ENCODE data around the gene SLC4A9. TPM values are rescaled to one million over a fixed set of nuclear protein-coding genes. Genes with fewer than 3 reads are reported as not detected.
"Not testable (repeated sequence)": the region's sequence is repeated elsewhere in the genome, so short reads cannot be mapped to it uniquely, and the experiment has no call there.

The SLC4A9 gene
- total RNA-seq, 1 donor from 2014 or later = 0.13 TPM

DNA sequence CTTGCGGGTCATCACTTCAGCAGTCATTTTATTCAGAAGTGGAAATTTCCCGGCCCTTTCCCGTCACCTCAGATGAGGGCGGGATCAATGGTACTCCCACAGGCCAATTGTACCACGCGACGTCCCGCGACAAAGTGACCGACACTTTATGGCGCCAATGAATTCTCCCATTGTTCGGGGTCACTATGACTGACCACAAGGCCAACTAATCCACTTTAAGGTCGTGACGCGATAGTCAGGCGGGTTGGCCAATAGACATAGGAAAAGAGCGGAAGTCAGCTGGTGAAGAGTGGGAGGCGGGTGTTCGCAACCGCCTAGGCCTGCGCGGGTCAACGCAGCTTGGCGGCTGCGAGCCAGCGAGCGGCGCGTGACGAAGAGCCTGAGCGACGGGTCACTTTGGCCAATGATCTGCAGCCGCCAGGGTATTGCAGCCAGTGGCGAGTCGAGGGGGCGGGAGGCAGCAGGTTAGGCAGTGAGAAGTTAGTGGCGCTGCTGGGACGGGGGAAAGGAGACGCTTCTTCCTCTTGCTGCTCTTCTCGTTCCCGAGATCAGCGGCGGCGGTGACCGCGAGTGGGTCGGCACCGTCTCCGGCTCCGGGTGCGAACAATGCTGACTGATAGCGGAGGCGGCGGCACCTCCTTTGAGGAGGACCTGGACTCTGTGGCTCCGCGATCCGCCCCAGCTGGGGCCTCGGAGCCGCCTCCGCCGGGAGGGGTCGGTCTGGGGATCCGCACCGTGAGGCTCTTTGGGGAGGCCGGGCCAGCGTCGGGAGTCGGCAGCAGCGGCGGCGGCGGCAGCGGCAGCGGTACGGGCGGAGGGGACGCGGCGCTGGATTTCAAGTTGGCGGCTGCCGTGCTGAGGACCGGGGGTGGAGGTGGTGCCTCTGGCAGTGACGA is 41.6 kb downstream of the SLC4A9 start, which contains the start of gene ANKHD1:
TSS of gene ANKHD1 (plus strand) at position 472 of the 896 bp plus-strand sequence. CDS start at position 607, 135 bp downstream.
- DNase-seq (ENCODE audit: low spot score) = peak; percentile 99

GRCh38 chr5:140402258-140403074 is 42.5 kb downstream of the SLC4A9 start:
- DNase-seq (ENCODE audit: low spot score) = peak; percentile 44

DNA sequence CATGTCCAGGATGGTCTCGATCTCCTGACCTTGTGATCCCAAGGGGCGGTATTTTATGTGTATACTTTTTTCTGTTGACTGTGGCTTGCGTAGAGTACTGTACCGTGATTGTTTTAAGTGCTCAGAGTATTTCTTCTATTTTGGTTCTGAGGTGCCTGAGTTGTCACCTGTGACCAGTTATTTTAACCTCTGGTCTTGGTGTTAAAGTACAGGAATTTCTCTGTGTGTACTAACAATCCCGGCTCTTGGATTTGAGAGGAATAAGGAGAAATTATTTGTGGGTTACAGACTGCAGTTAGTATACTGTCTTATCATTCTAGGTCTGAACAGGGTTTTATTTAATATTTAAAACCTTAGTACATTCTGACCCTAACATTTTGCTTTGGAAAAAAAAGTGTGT is 43.6 kb downstream of the SLC4A9 start:
- no peak for DNase-seq (ENCODE audit: low spot score)

DNA sequence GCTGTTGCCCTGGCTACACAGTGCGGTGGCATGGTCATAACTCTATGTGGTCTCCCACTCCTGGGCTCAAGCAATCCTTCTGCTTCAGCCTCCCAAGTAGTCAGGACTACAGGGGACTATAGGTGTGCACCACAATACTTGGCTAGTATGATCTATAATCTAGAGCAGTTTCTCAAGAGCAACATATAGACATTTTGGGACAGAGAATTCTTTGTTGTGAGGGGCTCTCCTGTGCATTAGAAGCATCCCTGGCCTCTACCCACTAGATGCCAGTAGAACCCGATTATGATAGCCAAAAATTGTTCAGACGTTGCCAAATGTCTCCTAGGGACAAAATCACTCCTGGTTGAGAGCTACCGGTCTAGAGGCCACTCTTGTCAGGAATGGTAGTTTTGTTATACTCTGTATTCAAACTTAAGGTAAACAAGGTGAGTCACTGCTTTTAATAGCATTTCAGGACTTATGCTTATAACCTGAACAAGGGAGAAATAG is 48.8 kb downstream of the SLC4A9 start:
- no peak for DNase-seq (ENCODE audit: low spot score)

GRCh38 chr5:140413230-140413629 is 53.2 kb downstream of the SLC4A9 start:
- no peak for DNase-seq (ENCODE audit: low spot score)

DNA sequence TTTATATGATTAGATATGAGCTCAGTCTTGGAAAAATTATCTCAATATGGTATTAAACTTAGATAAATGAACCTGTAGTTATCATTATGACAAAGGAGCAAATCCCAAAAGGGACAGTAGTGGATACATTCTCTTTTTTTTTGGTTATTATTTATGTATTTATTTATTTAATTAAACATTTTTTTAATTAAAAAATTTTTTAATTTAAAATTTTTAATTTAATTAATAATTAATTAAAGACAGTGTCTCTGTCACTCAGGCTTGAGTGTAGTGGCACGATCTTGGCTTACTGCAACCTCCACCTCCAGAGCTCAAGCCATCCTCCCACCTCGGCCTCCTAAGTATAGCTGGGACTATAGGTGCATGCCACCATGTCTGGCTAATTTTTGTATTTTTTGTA is 57.2 kb downstream of the SLC4A9 start:
- DNase-seq (ENCODE audit: low spot score) = no peak

- DNase-seq (ENCODE audit: low spot score) = no peak
These were observed 59.0 kb downstream of the SLC4A9 start for GRCh38 chr5:140418862-140419520.

- no peak for DNase-seq (ENCODE audit: low spot score)
These were observed 60.2 kb downstream of the SLC4A9 start for GRCh38 chr5:140420226-140420570.

GRCh38 chr5:140420665-140421361 is 60.8 kb downstream of the SLC4A9 start:
- no peak for DNase-seq (ENCODE audit: low spot score)

DNA sequence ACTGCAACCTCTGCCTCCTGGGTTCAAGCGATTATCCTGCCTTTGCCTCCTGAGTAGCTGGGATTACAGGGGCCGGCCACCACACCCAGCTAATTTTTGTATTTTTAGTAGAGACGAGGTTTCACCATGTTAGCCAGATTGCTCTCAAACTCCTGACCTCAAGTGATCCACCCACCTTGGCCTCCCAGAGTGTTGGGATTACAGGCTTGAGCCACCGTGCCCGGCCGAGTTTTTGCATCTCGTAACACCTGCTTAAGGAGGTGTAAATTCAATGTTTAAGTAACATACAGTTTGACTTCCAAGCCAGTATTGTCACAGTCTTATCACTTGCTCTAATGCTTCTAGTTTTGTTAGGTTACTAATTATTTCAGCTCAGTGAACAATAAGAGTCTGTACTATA is 61.4 kb downstream of the SLC4A9 start:
- DNase-seq (ENCODE audit: low spot score) = not testable (repeated sequence)

DNA sequence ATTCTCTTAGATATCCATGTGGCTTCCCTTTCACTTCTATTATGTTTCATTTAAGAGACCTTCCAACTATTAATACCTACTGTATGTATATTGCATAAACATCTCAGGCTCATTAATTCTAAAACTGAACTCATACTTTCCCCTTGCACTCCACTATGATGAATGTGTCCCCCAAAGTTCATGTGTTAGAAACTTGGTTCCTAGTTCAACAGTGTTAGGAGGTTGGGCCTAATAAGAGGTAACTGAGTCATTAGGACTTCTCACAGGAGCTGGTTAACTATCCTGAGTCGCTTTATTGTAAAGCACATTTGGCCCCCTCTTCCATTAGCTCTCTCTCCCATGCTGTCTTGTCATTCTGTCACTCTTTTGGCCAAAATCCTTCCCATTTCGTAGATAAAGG is 63.6 kb downstream of the SLC4A9 start:
- DNase-seq (ENCODE audit: low spot score) = no peak

GRCh38 chr5:140424135-140424534 is 64.1 kb downstream of the SLC4A9 start:
- DNase-seq (ENCODE audit: low spot score) = no peak

Other genes with a start within 250 kb of the SLC4A9 start
- gene PURA, start 246.1 kb upstream of the SLC4A9 start, total RNA-seq = 26.8 TPM
- 15.9 TPM for gene IGIP, start 234.3 kb upstream of the SLC4A9 start, total RNA-seq
- gene CYSTM1, start 185.0 kb upstream of the SLC4A9 start, total RNA-seq = 99.1 TPM
- gene PFDN1, start 57.1 kb upstream of the SLC4A9 start, total RNA-seq = 41.5 TPM
- gene HBEGF, start 13.6 kb upstream of the SLC4A9 start, total RNA-seq = 5.6 TPM
- gene ANKHD1, start 41.6 kb downstream of the SLC4A9 start, total RNA-seq = 201 TPM
- 25.9 TPM for gene EIF4EBP3, start 187.5 kb downstream of the SLC4A9 start, total RNA-seq
- 37.8 TPM for gene SRA1, start 197.3 kb downstream of the SLC4A9 start, total RNA-seq
- 31.9 TPM for gene APBB3, start 204.4 kb downstream of the SLC4A9 start, total RNA-seq
- 71.8 TPM for gene SLC35A4, start 204.6 kb downstream of the SLC4A9 start, total RNA-seq